Measurements from ENCODE around the gene CTDSPL.

CTDSPL gene

GRCh38 chr3:37885814-37886213, 24.1 kb downstream of the CTDSPL start:
- no peak overlapping the region for H3K4me3 ChIP-seq (replicated peaks; ENCODE audit: low read depth, low read length)
- no peak for DNase-seq (ENCODE audit: extremely low read depth, insufficient read length)
- no peaks in the 10 kb centered on the region for H3K36me3 ChIP-seq (ENCODE audit: control insufficient read depth, insufficient read depth, low read length)
- no peaks in the 10 kb centered on the region; the same call in 1 of the 2 replicates for H3K27me3 ChIP-seq (replicated peaks; ENCODE audit: control insufficient read depth, insufficient read depth, low read length)
- no peak for TF ChIP-seq CTCF (IDR thresholded peaks at IDR 0.05; ENCODE audit: insufficient read depth, low read length, poor library complexity, severe bottlenecking)

- no peak for DNase-seq (ENCODE audit: extremely low read depth, insufficient read length)
- Histone ChIP-seq H3K4me3 (replicated peaks; ENCODE audit: low read depth, low read length) (no peak overlapping the region), H3K27me3 (replicated peaks; ENCODE audit: control insufficient read depth, insufficient read depth, low read length) (no peaks in the 10 kb centered on the region; the same call in 1 of the 2 replicates), H3K36me3 (ENCODE audit: control insufficient read depth, insufficient read depth, low read length) (no peaks in the 10 kb centered on the region)
- no peak for TF ChIP-seq CTCF (IDR thresholded peaks at IDR 0.05; ENCODE audit: insufficient read depth, low read length, poor library complexity, severe bottlenecking)
Observed at GRCh38 chr3:37886395-37886794, 24.7 kb downstream of the CTDSPL start.

- no peaks in the 10 kb centered on the region for H3K36me3 ChIP-seq (ENCODE audit: control insufficient read depth, insufficient read depth, low read length)
- no peak for DNase-seq (ENCODE audit: extremely low read depth, insufficient read length)
- no peaks in the 10 kb centered on the region; the same call in 1 of the 2 replicates for H3K27me3 ChIP-seq (replicated peaks; ENCODE audit: control insufficient read depth, insufficient read depth, low read length)
- TF ChIP-seq CTCF (IDR thresholded peaks at IDR 0.05; ENCODE audit: insufficient read depth, low read length, poor library complexity, severe bottlenecking) = no peak
- H3K4me3 ChIP-seq (replicated peaks; ENCODE audit: low read depth, low read length) = no peak overlapping the region
Observed at GRCh38 chr3:37887062-37887461, 25.4 kb downstream of the CTDSPL start.

GRCh38 chr3:37887824-37888223, 26.1 kb downstream of the CTDSPL start:
- TF ChIP-seq CTCF (IDR thresholded peaks at IDR 0.05; ENCODE audit: insufficient read depth, low read length, poor library complexity, severe bottlenecking) = no peak
- DNase-seq (ENCODE audit: extremely low read depth, insufficient read length) = no peak
- no peak overlapping the region for H3K4me3 ChIP-seq (replicated peaks; ENCODE audit: low read depth, low read length)
- H3K36me3 ChIP-seq (ENCODE audit: control insufficient read depth, insufficient read depth, low read length) = no peaks in the 10 kb centered on the region
- no peaks in the 10 kb centered on the region; the same call in 1 of the 2 replicates for H3K27me3 ChIP-seq (replicated peaks; ENCODE audit: control insufficient read depth, insufficient read depth, low read length)

- Histone ChIP-seq H3K27me3 (replicated peaks; ENCODE audit: control insufficient read depth, insufficient read depth, low read length) (no peaks in the 10 kb centered on the region; the same call in 1 of the 2 replicates), H3K4me3 (replicated peaks; ENCODE audit: low read depth, low read length) (no peak overlapping the region), H3K36me3 (ENCODE audit: control insufficient read depth, insufficient read depth, low read length) (no peaks in the 10 kb centered on the region)
- no peak for DNase-seq (ENCODE audit: extremely low read depth, insufficient read length)
- TF ChIP-seq CTCF (IDR thresholded peaks at IDR 0.05; ENCODE audit: insufficient read depth, low read length, poor library complexity, severe bottlenecking) = no peak
Observed at GRCh38 chr3:37888421-37888820, 26.7 kb downstream of the CTDSPL start.

- H3K27me3 ChIP-seq (replicated peaks; ENCODE audit: control insufficient read depth, insufficient read depth, low read length) = no peaks in the 10 kb centered on the region; the same call in 1 of the 2 replicates
- H3K36me3 ChIP-seq (ENCODE audit: control insufficient read depth, insufficient read depth, low read length) = no peaks in the 10 kb centered on the region
- H3K4me3 ChIP-seq (replicated peaks; ENCODE audit: low read depth, low read length) = no peak overlapping the region
- TF ChIP-seq CTCF (IDR thresholded peaks at IDR 0.05; ENCODE audit: insufficient read depth, low read length, poor library complexity, severe bottlenecking) = no peak
- DNase-seq (ENCODE audit: extremely low read depth, insufficient read length) = no peak
Observed at GRCh38 chr3:37890522-37890921, 28.8 kb downstream of the CTDSPL start.

Data from GM06990 (cell line).